PC-9 (cell line): ENCODE measurements around the gene OBP2A. TPM values are rescaled to one million over a fixed set of nuclear protein-coding genes. Genes with fewer than 3 reads are reported as not detected.

Experiments used
- BruUV-seq: library from RNA; stranded (reverse); fragments of 400-500 nt; replicated peaks from 2 replicates; lab custom pipeline; 2021; lab: Mats Ljungman, UMichigan
- CTCF ChIA-PET: fragments of 300-600 bp; sonication (Branson Sonifier 250); formaldehyde crosslinking; loops from one replicate; lab custom pipeline; 2022; ENCODE audit warnings: antibody characterized with exemption; lab: Charles Lee
- POLR2A ChIA-PET: fragments of 300-600 bp; sonication (Branson Sonifier 250); formaldehyde crosslinking; loops from one replicate; lab custom pipeline; 2022; ENCODE audit warnings: antibody characterized with exemption; ENCODE audit not compliant: unreplicated experiment; lab: Charles Lee
- DNase-seq, 2 experiments: peaks; one replicate each; pipeline versions ENCODE4 v3.0.0 to v3.0.0-alpha.2; 2015 to 2022; ENCODE audit warnings: mixed read lengths in 1 of 2
- H2AFZ ChIP-seq: fragments of 200-600 bp; sonication (generic); 2 replicates; pipeline ENCODE4 v1.8.1; 2017; ENCODE audit warnings: antibody characterized with exemption
- H3F3A ChIP-seq: fragments of 200-600 bp; sonication (generic); 2 replicates; pipeline ENCODE4 v1.8.1; 2017; ENCODE audit warnings: antibody characterized with exemption, mild to moderate bottlenecking, low read depth; ENCODE audit not compliant: insufficient read depth
- H3K27ac ChIP-seq: fragments of 200-600 bp; sonication (generic); 2 replicates; pipeline ENCODE4 v1.6.1; 2016; ENCODE audit warnings: mixed run types
- H3K27me3 ChIP-seq: fragments of 200-600 bp; sonication (generic); 2 replicates; pipeline ENCODE4 v1.6.1; 2016; ENCODE audit warnings: low read depth, mixed run types; ENCODE audit not compliant: insufficient read depth
- H3K36me3 ChIP-seq: fragments of 200-600 bp; sonication (generic); 2 replicates; pipeline ENCODE4 v1.6.1; 2016; ENCODE audit warnings: low read depth, mixed run types
- H3K4me1 ChIP-seq: fragments of 200-600 bp; sonication (generic); replicated peaks from 2 replicates; pipeline ENCODE4 v1.6.1; 2016; ENCODE audit warnings: mixed run types; ENCODE audit not compliant: insufficient read depth
- H3K4me2 ChIP-seq: fragments of 200-600 bp; sonication (generic); 2 replicates; pipeline ENCODE4 v1.6.1; 2017; ENCODE audit warnings: mixed run types
- H3K4me3 ChIP-seq: fragments of 200-600 bp; sonication (generic); 2 replicates; pipeline ENCODE4 v1.6.1; 2016; ENCODE audit warnings: mixed run types
- H3K79me2 ChIP-seq: fragments of 200-600 bp; sonication (generic); 2 replicates; pipeline ENCODE4 v1.6.1; 2017; ENCODE audit warnings: low read depth, mixed run types
- H3K9me2 ChIP-seq: fragments of 200-600 bp; sonication (generic); 2 replicates; pipeline ENCODE4 v1.8.1; 2017; ENCODE audit warnings: mild to moderate bottlenecking; ENCODE audit not compliant: insufficient read depth
- H3K9me3 ChIP-seq: fragments of 200-600 bp; sonication (generic); 2 replicates; pipeline ENCODE4 v1.8.1; 2016; ENCODE audit warnings: low read depth; ENCODE audit not compliant: insufficient read depth
- H4K20me1 ChIP-seq: fragments of 200-600 bp; sonication (generic); 2 replicates; pipeline ENCODE4 v1.8.1; 2017; ENCODE audit not compliant: insufficient read depth
- CTCF ChIP-seq: fragments of 200-600 bp; sonication (generic); conservative IDR thresholded peaks from 2 replicates; pipeline ENCODE4 v1.6.1; 2017; ENCODE audit warnings: mixed run types, antibody characterized with exemption, mild to moderate bottlenecking, moderate library complexity
- EZH2 ChIP-seq: fragments of 200-600 bp; sonication (generic); IDR thresholded peaks from 2 replicates; pipeline ENCODE4 v1.8.0; 2017; ENCODE audit warnings: antibody characterized with exemption, low read depth
- intact Hi-C: fragments of 100-400 bp; cut with micrococcal nuclease; formaldehyde crosslinking; loops from one replicate; pipeline ENCODE4 v1.10.0; 2022; ENCODE audit not compliant: unreplicated experiment
- total RNA-seq: library from RNA; stranded (reverse); gene quantifications from 2 replicates; pipeline ENCODE4 v1.2.3, GENCODE V29; 2021

Gene OBP2A
- total RNA-seq, 1 experiment from 2014 or later: not detected

- no peak overlapping the region for H3K4me2 ChIP-seq
- BruUV-seq: no TSS peak
- no peak overlapping the region for H3K4me3 ChIP-seq
- no peaks in the 10 kb centered on the region for H3K36me3 ChIP-seq
- DNase-seq: no peak
- ChIA-PET CTCF (no interaction called here), POLR2A (interaction anchor here (0.7 kb wide), 1 partner anchor 123 kb away, joined by 3 read pairs; no protein-coding TSS in a partner anchor)
- H4K20me1 ChIP-seq: no peaks in the 10 kb centered on the region
- H3F3A ChIP-seq: no peaks in the 10 kb centered on the region
- no peaks in the 10 kb centered on the region for H3K9me3 ChIP-seq
- no peak overlapping the region for H3K27ac ChIP-seq
- TF ChIP-seq CTCF: no peak
- no peak for TF ChIP-seq EZH2
- H3K27me3 ChIP-seq: peaks cover 27% of the 10 kb centered on the region
- no peaks in the 10 kb centered on the region for H3K79me2 ChIP-seq
- intact Hi-C loops: no loop called here
- no peaks in the 10 kb centered on the region for H3K9me2 ChIP-seq
- H2AFZ ChIP-seq: no peak overlapping the region
- H3K4me1 ChIP-seq: no peaks in the 10 kb centered on the region
Observed at GRCh38 chr9:135514342-135515082, 31.4 kb upstream of the OBP2A start.

GRCh38 chr9:135515083-135515951, 30.6 kb upstream of the OBP2A start:
- no peaks in the 10 kb centered on the region for H3K79me2 ChIP-seq
- no peaks in the 10 kb centered on the region for H3K4me1 ChIP-seq
- intact Hi-C loops: no loop called here
- H3K27me3 ChIP-seq: peaks cover 34% of the 10 kb centered on the region
- H3F3A ChIP-seq: no peaks in the 10 kb centered on the region
- no peak overlapping the region for H3K4me3 ChIP-seq
- no TSS peak for BruUV-seq
- H3K4me2 ChIP-seq: no peak overlapping the region
- CTCF ChIA-PET: no interaction called here
- H4K20me1 ChIP-seq: no peaks in the 10 kb centered on the region
- no peaks in the 10 kb centered on the region for H3K36me3 ChIP-seq
- TF ChIP-seq EZH2 (no peak), CTCF (no peak)
- no peak for DNase-seq
- no peak overlapping the region for H2AFZ ChIP-seq
- POLR2A ChIA-PET: interaction anchor here (0.7 kb wide), 1 partner anchor 122 kb away, joined by 3 read pairs; no protein-coding TSS in a partner anchor
- H3K9me3 ChIP-seq: no peaks in the 10 kb centered on the region
- H3K27ac ChIP-seq: no peak overlapping the region
- H3K9me2 ChIP-seq: no peaks in the 10 kb centered on the region

GRCh38 chr9:135516132-135516860, 29.6 kb upstream of the OBP2A start:
- no peaks in the 10 kb centered on the region for H3K79me2 ChIP-seq
- intact Hi-C loops: no loop called here
- POLR2A ChIA-PET: no interaction called here

More at GRCh38 chr9:135516132-135516860, 29.6 kb upstream of the OBP2A start:
- no peak for DNase-seq
- H3K27ac ChIP-seq: no peak overlapping the region
- H3K4me1 ChIP-seq: no peaks in the 10 kb centered on the region
- H3K9me2 ChIP-seq: no peaks in the 10 kb centered on the region
- H3K9me3 ChIP-seq: no peaks in the 10 kb centered on the region
- BruUV-seq: no TSS peak
- CTCF ChIA-PET: no interaction called here
- no peak overlapping the region for H2AFZ ChIP-seq
- no peaks in the 10 kb centered on the region for H3K36me3 ChIP-seq
- no peak overlapping the region for H3K4me3 ChIP-seq
- H3F3A ChIP-seq: no peaks in the 10 kb centered on the region
- peaks cover 43% of the 10 kb centered on the region for H3K27me3 ChIP-seq
- TF ChIP-seq CTCF (no peak), EZH2 (no peak)
- H3K4me2 ChIP-seq: no peak overlapping the region
- H4K20me1 ChIP-seq: no peaks in the 10 kb centered on the region
